H1 (cell line): ENCODE results near the gene LRRC32. TPM values are rescaled to one million over a fixed set of nuclear protein-coding genes. Genes with fewer than 3 reads are reported as not detected.

Source experiments
- CTCF ChIA-PET: fragments of 300-600 bp; sonication (Branson Sonifier 250); formaldehyde crosslinking; loops from one replicate; lab custom pipeline; 2021; ENCODE audit not compliant: partially characterized antibody; lab: Charles Lee
- POLR2A ChIA-PET: fragments of 300-600 bp; sonication (Branson Sonifier 250); formaldehyde crosslinking; loops from one replicate; lab custom pipeline; 2021; ENCODE audit warnings: inconsistent platforms; ENCODE audit not compliant: partially characterized antibody; lab: Charles Lee
- DNase-seq, 2 experiments: peaks; one replicate each; pipeline versions ENCODE4 v3.0.0 to v3.0.0-alpha.2; 2010 to 2022; ENCODE audit warnings: low spot score in 2 of 2, low read depth in 1 of 2, mixed read lengths in 1 of 2
- FAIRE-seq: peaks from 2 replicates; lab custom pipeline; 2011; peaks lifted over from hg19 to GRCh38; lab: Jason Lieb, UNC
- H2AFZ ChIP-seq: 2 replicates; pipeline ENCODE4 v1.8.1; 2012; ENCODE audit warnings: low read length, inconsistent platforms
- H2AK5ac ChIP-seq: 2 replicates; pipeline ENCODE4 v1.6.1; 2013; ENCODE audit warnings: low read depth, low read length
- H2BK120ac ChIP-seq: replicated peaks from 2 replicates; pipeline ENCODE3; 2013; ENCODE audit warnings: low read depth, low read length, inconsistent platforms
- H2BK12ac ChIP-seq: 2 replicates; pipeline ENCODE4 v1.6.1; 2013; ENCODE audit warnings: low read depth, low read length
- H2BK15ac ChIP-seq: 2 replicates; pipeline ENCODE4 v1.6.1; 2013; ENCODE audit warnings: low read length
- H2BK20ac ChIP-seq: 2 replicates; pipeline ENCODE4 v1.6.1; 2013; ENCODE audit warnings: low read length
- H2BK5ac ChIP-seq: 2 replicates; pipeline ENCODE4 v1.6.1; 2013; ENCODE audit warnings: low read depth, low read length
- H3K14ac ChIP-seq: 2 replicates; pipeline ENCODE4 v1.6.1; 2013; ENCODE audit warnings: inconsistent platforms; ENCODE audit not compliant: insufficient read length
- H3K18ac ChIP-seq: 2 replicates; pipeline ENCODE4 v1.6.1; 2013; ENCODE audit warnings: low read length; ENCODE audit errors: extremely low read depth
- H3K23ac ChIP-seq: 2 replicates; pipeline ENCODE4 v1.6.1; 2013; ENCODE audit warnings: inconsistent platforms; ENCODE audit not compliant: insufficient read length
- H3K23me2 ChIP-seq: 2 replicates; pipeline ENCODE4 v1.6.1; 2013; ENCODE audit warnings: low read depth, low read length
- H3K27ac ChIP-seq: 2 replicates; pipeline ENCODE4 v1.6.1; 2011; ENCODE audit warnings: low read depth, low read length, inconsistent platforms
- H3K27me3 ChIP-seq, 4 experiments: replicated peaks in 1 of 4; 1 replicate in 1 of 4; 2 replicates in 3 of 4; pipeline versions ENCODE4 v1.6.1 to v1.8.1; 2011 to 2013; ENCODE audit warnings: low read length in 3 of 4, mild to moderate bottlenecking in 3 of 4, inconsistent platforms in 2 of 4, mixed read lengths in 2 of 4, moderate library complexity in 1 of 4; ENCODE audit not compliant: control insufficient read depth in 3 of 4, insufficient read depth in 3 of 4; ENCODE audit errors: extremely low read depth in 1 of 4
- H3K36me3 ChIP-seq, 4 experiments: 2 replicates each; pipeline versions ENCODE4 v1.6.1 to v1.8.1; 2011 to 2013; ENCODE audit warnings: mild to moderate bottlenecking in 4 of 4, low read length in 3 of 4, moderate library complexity in 2 of 4, control low read depth in 1 of 4, inconsistent platforms in 1 of 4; ENCODE audit not compliant: insufficient read depth in 4 of 4, control insufficient read depth in 2 of 4
- H3K4ac ChIP-seq: replicated peaks from 2 replicates; pipeline ENCODE3; 2013; ENCODE audit warnings: low read length, low read depth, mixed read lengths, inconsistent platforms; ENCODE audit not compliant: insufficient read length
- H3K4me1 ChIP-seq, 4 experiments: replicated peaks in 1 of 4; 1 replicate in 1 of 4; 2 replicates in 3 of 4; pipeline versions ENCODE4 v1.6.1 to v1.8.1; 2011 to 2013; ENCODE audit warnings: low read length in 3 of 4, inconsistent platforms in 2 of 4, mixed read lengths in 1 of 4; ENCODE audit not compliant: insufficient read depth in 4 of 4, control insufficient read depth in 3 of 4
- H3K4me2 ChIP-seq, 2 experiments: 2 replicates each; pipeline versions ENCODE4 v1.6.1 to v1.8.1; 2011 to 2013; ENCODE audit warnings: low read depth in 2 of 2, low read length in 2 of 2, control low read depth in 1 of 2, inconsistent platforms in 1 of 2, mild to moderate bottlenecking in 1 of 2; ENCODE audit not compliant: insufficient read depth in 1 of 2
- H3K4me3 ChIP-seq, 4 experiments: fragments of 200-600, 300-600 bp in 1 of 4; sonication (generic), shearing (Covaris generic), sonication (Bioruptor Twin) in 1 of 4; 2 replicates each; pipeline versions ENCODE4 v1.5.1 to v1.8.1; 2011 to 2016; ENCODE audit warnings: low read length in 4 of 4, low read depth in 3 of 4, control low read depth in 2 of 4, inconsistent platforms in 2 of 4, mild to moderate bottlenecking in 2 of 4, mixed read lengths in 1 of 4, moderate library complexity in 1 of 4; ENCODE audit not compliant: insufficient read depth in 2 of 4; ENCODE audit errors: extremely low read depth in 1 of 4
- H3K56ac ChIP-seq: replicated peaks from 2 replicates; pipeline ENCODE3; 2013; ENCODE audit warnings: low read depth, mild to moderate bottlenecking, mixed read lengths, low read length, inconsistent platforms; ENCODE audit not compliant: insufficient read length
- H3K79me1 ChIP-seq: 2 replicates; pipeline ENCODE4 v1.6.1; 2013; ENCODE audit warnings: low read depth, low read length, control low read depth
- H3K79me2 ChIP-seq, 2 experiments: 2 replicates each; pipeline versions ENCODE4 v1.6.1 to v1.8.1; 2012 to 2013; ENCODE audit warnings: low read length in 2 of 2, mild to moderate bottlenecking in 2 of 2, inconsistent platforms in 1 of 2; ENCODE audit not compliant: insufficient read depth in 2 of 2, control insufficient read depth in 1 of 2
- H3K9ac ChIP-seq, 4 experiments: replicated peaks in 1 of 4; 1 replicate in 1 of 4; 2 replicates in 3 of 4; pipeline versions ENCODE4 v1.6.1 to v1.8.1; 2011 to 2013; ENCODE audit warnings: low read depth in 3 of 4, low read length in 3 of 4, control low read depth in 2 of 4, mild to moderate bottlenecking in 2 of 4, moderate library complexity in 2 of 4, inconsistent platforms in 1 of 4; ENCODE audit errors: extremely low read depth in 1 of 4
- H3K9me3 ChIP-seq, 2 experiments: 2 replicates each; pipeline versions ENCODE4 v1.6.1 to v1.8.1; 2012 to 2013; ENCODE audit warnings: mild to moderate bottlenecking in 2 of 2, moderate library complexity in 2 of 2, control low read depth in 1 of 2, inconsistent platforms in 1 of 2, low read depth in 1 of 2, low read length in 1 of 2, mixed read lengths in 1 of 2; ENCODE audit not compliant: insufficient read depth in 2 of 2
- H4K20me1 ChIP-seq, 2 experiments: replicated peaks in 1 of 2; 2 replicates each; pipeline versions ENCODE3 to v1.8.1; 2011 to 2013; ENCODE audit warnings: inconsistent platforms in 2 of 2, low read length in 2 of 2, mild to moderate bottlenecking in 1 of 2; ENCODE audit not compliant: insufficient read depth in 2 of 2, control insufficient read depth in 1 of 2
- H4K5ac ChIP-seq: 2 replicates; pipeline ENCODE4 v1.6.1; 2013; ENCODE audit warnings: low read length, low read depth, mixed read lengths, inconsistent platforms; ENCODE audit not compliant: insufficient read length
- H4K8ac ChIP-seq: 2 replicates; pipeline ENCODE4 v1.8.0; 2013; ENCODE audit warnings: mild to moderate bottlenecking, moderate library complexity, low read length, inconsistent platforms; ENCODE audit not compliant: insufficient read depth; ENCODE audit errors: extremely low read depth
- H4K91ac ChIP-seq: replicated peaks from 2 replicates; pipeline ENCODE3; 2013; ENCODE audit warnings: low read length, mixed read lengths, inconsistent platforms; ENCODE audit not compliant: insufficient read length
- ASH2L ChIP-seq: fragments of 200-600, 300-600 bp; sonication (generic); IDR thresholded peaks from one replicate; pipeline ENCODE4 v1.7.1; 2017; ENCODE audit warnings: low read length
- BRCA1 ChIP-seq: IDR thresholded peaks from 2 replicates; pipeline ENCODE4 v1.6.1; 2012; ENCODE audit warnings: low read depth, low read length, improper control_type of control experiment
- CTBP2 ChIP-seq: IDR thresholded peaks from 2 replicates; pipeline ENCODE4 v1.7.0; 2011; ENCODE audit warnings: borderline replicate concordance, mild to moderate bottlenecking, moderate library complexity, mixed read lengths, low read length; ENCODE audit not compliant: insufficient read depth, insufficient read length
- EP300 ChIP-seq, 2 experiments: IDR thresholded peaks; 1 replicate in 1 of 2; 2 replicates in 1 of 2; pipeline ENCODE4 v1.6.1; 2011 to 2012; ENCODE audit warnings: low read depth in 2 of 2, low read length in 2 of 2, mild to moderate bottlenecking in 2 of 2, borderline replicate concordance in 1 of 2, inconsistent platforms in 1 of 2, moderate library complexity in 1 of 2
- GTF2F1 ChIP-seq: IDR thresholded peaks from 2 replicates; pipeline ENCODE4 v1.6.1; 2012; ENCODE audit warnings: low read depth, low read length, improper control_type of control experiment, borderline replicate concordance
- HDAC2 ChIP-seq, 2 experiments: fragments of 300-600 bp in 1 of 2; sonication (generic) in 1 of 2; IDR thresholded peaks; 2 replicates each; pipeline ENCODE4 v1.6.1; 2011 to 2012; ENCODE audit warnings: low read depth in 2 of 2, low read length in 2 of 2, mild to moderate bottlenecking in 2 of 2, moderate library complexity in 2 of 2, borderline replicate concordance in 1 of 2, inconsistent platforms in 1 of 2
- HDAC6 ChIP-seq: IDR thresholded peaks from one replicate; pipeline ENCODE4 v1.7.1; 2012; ENCODE audit warnings: low read depth, mild to moderate bottlenecking, inconsistent platforms, low read length, moderate library complexity
- KDM5A ChIP-seq: fragments of 200-600 bp; IDR thresholded peaks from 2 replicates; pipeline ENCODE4 v1.7.1; 2012; ENCODE audit warnings: mild to moderate bottlenecking, low read length, inconsistent platforms, mixed read lengths
- POLR2A ChIP-seq, 2 experiments: IDR thresholded peaks; 1 replicate in 1 of 2; 2 replicates in 1 of 2; pipeline ENCODE4 v1.6.1; 2011; ENCODE audit warnings: low read depth in 2 of 2, low read length in 2 of 2, mild to moderate bottlenecking in 2 of 2; ENCODE audit errors: control extremely low read depth in 1 of 2
- RXRA ChIP-seq: IDR thresholded peaks from 2 replicates; pipeline ENCODE4 v1.6.1; 2011; ENCODE audit warnings: low read depth, mild to moderate bottlenecking, low read length, moderate library complexity; ENCODE audit not compliant: insufficient read depth
- SIRT6 ChIP-seq: IDR thresholded peaks from one replicate; pipeline ENCODE4 v1.7.1; 2012; ENCODE audit warnings: low read length, inconsistent platforms
- SIX5 ChIP-seq: IDR thresholded peaks from 2 replicates; pipeline ENCODE4 v1.6.1; 2011; ENCODE audit warnings: mild to moderate bottlenecking, low read depth, low read length
- SP1 ChIP-seq: IDR thresholded peaks from 2 replicates; pipeline ENCODE4 v1.6.1; 2011; ENCODE audit warnings: low read depth, low read length
- SRF ChIP-seq: IDR thresholded peaks from 2 replicates; pipeline ENCODE4 v1.6.1; 2011; ENCODE audit warnings: mild to moderate bottlenecking, low read depth, low read length, moderate library complexity
- TEAD4 ChIP-seq: IDR thresholded peaks from 2 replicates; pipeline ENCODE4 v1.6.1; 2012; ENCODE audit warnings: low read depth, low read length, inconsistent platforms, mixed read lengths
- WGBS, 2 experiments: shearing (Covaris generic) in 1 of 2; methylation state at CpG; one replicate each; pipeline versions ENCODE4 v1.1.6 to v1.1.7; 2013 to 2015; ENCODE audit warnings: low lambda C conversion rate in 2 of 2, mixed read lengths in 2 of 2, inconsistent platforms in 1 of 2, low coverage in 1 of 2, missing lambda C conversion rate in 1 of 2; ENCODE audit not compliant: insufficient replicate concordance in 2 of 2, insufficient coverage in 1 of 2, insufficient read length in 1 of 2; ENCODE audit errors: extremely low coverage in 1 of 2, missing lambda C conversion rate in 1 of 2; 5-methylcytosine and 5-hydroxymethylcytosine counted together
- polyA plus RNA-seq, 7 experiments: library from polyadenylated mRNA; depleted of rRNA in 3 of 7; stranded (reverse) in 5 of 7; unstranded in 2 of 7; fragments of >200 nt in 5 of 7; fragments of 200-250 nt in 2 of 7; gene quantifications; 1 replicate in 5 of 7; 2 replicates in 1 of 7; 4 replicates in 1 of 7; pipeline versions ENCODE4 v1.2.1 to v1.2.3, GENCODE V29; 2011 to 2013; ENCODE audit warnings: missing spikeins in 2 of 7, mixed read lengths in 2 of 7
- total RNA-seq: library from RNA; stranded (reverse); fragmentation: NEBNext Ultra II Directional; extraction: Animal tissue kit (Norgen Biotek cat#: 25700); gene quantifications from 2 replicates; pipeline ENCODE4 v1.2.1, GENCODE V29; 2021

Gene LRRC32
- total and polyA plus RNA-seq, 2 of the 8 experiments (the other 6 are each of a cell fraction or from before 2014, with no cell fraction given) = 0.99 to 1.9 TPM

GRCh38 chr11:76649851-76650372 lies 20.6 kb downstream of the LRRC32 start:
- no peak overlapping the region for H3K23ac ChIP-seq
- TF ChIP-seq TEAD4 (no peak), POLR2A (IDR thresholded peaks at IDR 0.05; ENCODE audit: control extremely low read depth in 1 of 2, low read depth in 2 of 2, low read length in 2 of 2) (no peak), GTF2F1 (no peak), CTBP2 (no peak), BRCA1 (no peak), EP300 (IDR thresholded peaks at IDR 0.05; ENCODE audit: borderline replicate concordance in 1 of 2, low read depth in 2 of 2, low read length in 2 of 2) (no peak), SP1 (no peak), SRF (no peak), HDAC6 (no peak), RXRA (no peak), HDAC2 (IDR thresholded peaks at IDR 0.05; ENCODE audit: borderline replicate concordance in 1 of 2, low read depth in 2 of 2, low read length in 2 of 2) (no peak), SIX5 (no peak), KDM5A (no peak), SIRT6 (no peak), ASH2L (no peak)
- H3K36me3 ChIP-seq = no peaks in the 10 kb centered on the region
- no peaks in the 10 kb centered on the region for H4K20me1 ChIP-seq
- DNase-seq (no peak), FAIRE-seq (no peak)
- ChIA-PET CTCF (no interaction called here), POLR2A (no interaction called here)
- H3K4me2 ChIP-seq = no peak overlapping the region
- no peak overlapping the region for H2BK120ac ChIP-seq
- H2AK5ac ChIP-seq = no peak overlapping the region
- no peak overlapping the region for H3K27ac ChIP-seq
- no peak overlapping the region for H3K4ac ChIP-seq
- 86% methylated on average over 2 of the region's 2 CpGs; no CpG with 5 or more reads in 1 of the 2 experiments for WGBS, 2 experiments
- H3K9ac ChIP-seq = no peak overlapping the region
- peaks cover 5 to 16% of the 10 kb centered on the region in 2 experiments; a peak in 3 of 4 replicates for H3K9me3 ChIP-seq
- H2BK12ac ChIP-seq = no peak overlapping the region
- no peak overlapping the region for H3K56ac ChIP-seq
- H3K4me3 ChIP-seq = no peak overlapping the region
- no peak overlapping the region for H2AFZ ChIP-seq
- H3K23me2 ChIP-seq = no peaks in the 10 kb centered on the region
- H4K5ac ChIP-seq = no peak overlapping the region
- no peak overlapping the region for H3K18ac ChIP-seq
- H3K4me1 ChIP-seq = no peaks in the 10 kb centered on the region
- H3K14ac ChIP-seq = no peak overlapping the region
- H3K79me1 ChIP-seq = no peaks in the 10 kb centered on the region
- H4K8ac ChIP-seq = no peak overlapping the region
- no peak overlapping the region for H2BK5ac ChIP-seq
- no peak overlapping the region for H2BK15ac ChIP-seq
- no peak overlapping the region for H4K91ac ChIP-seq
- no peaks in the 10 kb centered on the region for H3K79me2 ChIP-seq
- H3K27me3 ChIP-seq = no peaks in the 10 kb centered on the region
- no peak overlapping the region for H2BK20ac ChIP-seq
